Measurements from ENCODE around the gene TGM2. TPM values are rescaled to one million over a fixed set of nuclear protein-coding genes. Genes with fewer than 3 reads are reported as not detected.

TGM2 gene
- total and polyA plus RNA-seq, 2 donors (not counting 1 experiment from before 2014, with no cell fraction given), result 2.4 to 60.8 TPM

DNA sequence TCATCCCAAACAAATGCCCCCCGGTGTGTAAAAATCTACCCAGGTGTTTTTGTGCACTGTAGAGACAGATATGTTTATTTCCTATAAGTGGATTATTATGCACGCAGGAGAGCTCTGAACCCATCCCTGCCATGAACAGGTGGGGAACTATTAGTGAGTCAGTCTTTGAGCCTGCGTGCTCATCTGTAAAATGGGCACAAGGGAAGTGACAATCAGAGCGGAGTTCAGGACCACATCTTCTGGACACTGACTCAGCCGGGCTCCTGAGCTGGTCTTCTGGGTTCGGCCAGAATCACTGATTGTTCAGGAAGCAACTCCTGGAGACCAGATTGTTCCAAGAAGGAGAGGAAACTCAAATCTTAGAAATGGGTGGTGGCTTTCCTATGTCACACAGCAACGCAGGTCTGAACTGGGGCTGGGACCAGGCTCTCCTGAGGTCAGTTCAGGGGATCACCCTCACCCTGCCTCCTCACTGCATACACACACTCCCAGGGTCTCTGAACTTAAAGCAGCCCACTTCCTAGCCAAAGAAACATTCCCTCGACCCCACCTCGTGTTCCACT is 27.3 kb upstream of the TGM2 start:
- no peak overlapping the region for H3K4me3 Mint-ChIP-seq
- CTCF ChIA-PET, result interaction anchor here (1.1 to 2.2 kb wide), 2 partner anchors 29 to 135 kb away, joined by 3 to 6 read pairs; no protein-coding TSS in a partner anchor
- no peak overlapping the region for H2AFZ ChIP-seq (ENCODE audit: insufficient read depth, low read depth, low read length, poor library complexity, severe bottlenecking)

DNA sequence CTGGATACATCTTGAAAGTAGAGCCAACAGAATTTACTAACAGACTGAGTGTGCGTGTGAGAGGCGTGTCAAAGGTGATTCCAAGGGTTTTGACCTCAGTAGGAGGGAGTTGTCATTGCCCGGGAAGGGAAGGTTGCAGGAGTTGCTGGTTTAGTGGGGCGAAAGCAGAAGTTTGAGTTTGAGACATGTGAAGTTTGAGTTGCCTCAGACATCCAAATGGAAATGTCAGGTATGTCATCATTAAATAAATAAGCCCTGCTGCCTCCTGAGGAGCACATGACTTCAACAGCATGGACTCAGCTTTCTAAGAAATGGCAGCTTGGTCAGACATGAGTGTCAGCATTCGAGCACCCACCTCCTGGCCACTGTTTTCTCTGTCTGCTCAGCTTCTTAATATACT is 26.6 kb upstream of the TGM2 start:
- H3K9me3 ChIP-seq (ENCODE audit: control extremely low read depth in 1 of 3, control insufficient read depth in 2 of 3, insufficient read depth in 1 of 3, low read length in 2 of 3), result no peaks in the 10 kb centered on the region
- H3K79me2 ChIP-seq (ENCODE audit: control insufficient read depth, insufficient read depth, low read length), result no peaks in the 10 kb centered on the region
- no peak overlapping the region for H3K4me2 ChIP-seq (replicated peaks; ENCODE audit: low read depth, low read length, poor library complexity, severe bottlenecking)
- Mint-ChIP-seq H3K27ac (no peak overlapping the region), H3K27me3 (peaks cover 21% of the 10 kb centered on the region), H3K9me3 (ENCODE audit: insufficient read depth) (no peaks in the 10 kb centered on the region), H3K4me3 (no peak overlapping the region), H3K4me1 (peaks cover 8% of the 10 kb centered on the region)
- DNase-seq (no peak), ATAC-seq (ENCODE audit: low read depth) (no peak)
- CTCF ChIA-PET, result no interaction called here
- TF ChIP-seq, protein P1, sequence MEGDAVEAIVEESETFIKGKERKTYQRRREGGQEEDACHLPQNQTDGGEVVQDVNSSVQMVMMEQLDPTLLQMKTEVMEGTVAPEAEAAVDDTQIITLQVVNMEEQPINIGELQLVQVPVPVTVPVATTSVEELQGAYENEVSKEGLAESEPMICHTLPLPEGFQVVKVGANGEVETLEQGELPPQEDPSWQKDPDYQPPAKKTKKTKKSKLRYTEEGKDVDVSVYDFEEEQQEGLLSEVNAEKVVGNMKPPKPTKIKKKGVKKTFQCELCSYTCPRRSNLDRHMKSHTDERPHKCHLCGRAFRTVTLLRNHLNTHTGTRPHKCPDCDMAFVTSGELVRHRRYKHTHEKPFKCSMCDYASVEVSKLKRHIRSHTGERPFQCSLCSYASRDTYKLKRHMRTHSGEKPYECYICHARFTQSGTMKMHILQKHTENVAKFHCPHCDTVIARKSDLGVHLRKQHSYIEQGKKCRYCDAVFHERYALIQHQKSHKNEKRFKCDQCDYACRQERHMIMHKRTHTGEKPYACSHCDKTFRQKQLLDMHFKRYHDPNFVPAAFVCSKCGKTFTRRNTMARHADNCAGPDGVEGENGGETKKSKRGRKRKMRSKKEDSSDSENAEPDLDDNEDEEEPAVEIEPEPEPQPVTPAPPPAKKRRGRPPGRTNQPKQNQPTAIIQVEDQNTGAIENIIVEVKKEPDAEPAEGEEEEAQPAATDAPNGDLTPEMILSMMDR (IDR thresholded peaks at IDR 0.05), result no peak
- no peak for TF ChIP-seq EZH2 (IDR thresholded peaks at IDR 0.05; ENCODE audit: borderline replicate concordance, insufficient read depth, low read depth, low read length, poor library complexity, severe bottlenecking)
- 85% methylated on average over 3 of the region's 5 CpGs for WGBS (ENCODE audit: insufficient coverage)
- no peak overlapping the region for H3K27ac ChIP-seq (ENCODE audit: low read length in 2 of 2)
- H4K20me1 ChIP-seq (ENCODE audit: control insufficient read depth, insufficient read depth, low read length, poor library complexity, severe bottlenecking), result no peaks in the 10 kb centered on the region
- no peak overlapping the region for H3K4me3 ChIP-seq (ENCODE audit: control extremely low read depth in 1 of 5, extremely low read depth in 1 of 5, insufficient read depth in 1 of 5, low read depth in 2 of 5, low read length in 4 of 5)
- peaks cover 0 to 13% (median 3%) of the 10 kb centered on the region in 4 experiments for H3K27me3 ChIP-seq (replicated peaks in 1 of 4; ENCODE audit: control extremely low read depth in 1 of 4, control insufficient read depth in 3 of 4, insufficient read depth in 4 of 4, low read length in 3 of 4)
- no peak overlapping the region for H3K9ac ChIP-seq (ENCODE audit: low read length)
- intact Hi-C loops (cut with micrococcal nuclease), result no loop called here
- POLR2A ChIA-PET, result no interaction called here
- H3K4me1 ChIP-seq (ENCODE audit: control insufficient read depth in 2 of 2, insufficient read depth in 2 of 2, low read length in 2 of 2), result no peaks in the 10 kb centered on the region
- no peaks in the 10 kb centered on the region for H3K36me3 ChIP-seq (replicated peaks in 1 of 2; ENCODE audit: control extremely low read depth in 1 of 2, control insufficient read depth in 1 of 2, extremely low read depth in 1 of 2, insufficient read depth in 2 of 2, low read length in 1 of 2)
- H2AFZ ChIP-seq (ENCODE audit: insufficient read depth, low read depth, low read length, poor library complexity, severe bottlenecking), result no peak overlapping the region

More for the DNA sequence above, 27.3 kb upstream of the TGM2 start:
- Histone ChIP-seq H3K36me3 (replicated peaks in 1 of 2; ENCODE audit: control extremely low read depth in 1 of 2, control insufficient read depth in 1 of 2, extremely low read depth in 1 of 2, insufficient read depth in 2 of 2, low read length in 1 of 2) (no peaks in the 10 kb centered on the region), H3K9me3 (ENCODE audit: control extremely low read depth in 1 of 3, control insufficient read depth in 2 of 3, insufficient read depth in 1 of 3, low read length in 2 of 3) (no peaks in the 10 kb centered on the region), H3K9ac (ENCODE audit: low read length) (no peak overlapping the region), H3K27ac (ENCODE audit: low read length in 2 of 2) (no peak overlapping the region), H3K4me2 (replicated peaks; ENCODE audit: low read depth, low read length, poor library complexity, severe bottlenecking) (no peak overlapping the region), H4K20me1 (ENCODE audit: control insufficient read depth, insufficient read depth, low read length, poor library complexity, severe bottlenecking) (no peaks in the 10 kb centered on the region), H3K4me1 (ENCODE audit: control insufficient read depth in 2 of 2, insufficient read depth in 2 of 2, low read length in 2 of 2) (peaks cover 0 to 3% of the 10 kb centered on the region in 2 donors), H3K4me3 (ENCODE audit: control extremely low read depth in 1 of 5, extremely low read depth in 1 of 5, insufficient read depth in 1 of 5, low read depth in 2 of 5, low read length in 4 of 5) (no peak overlapping the region), H3K27me3 (replicated peaks in 1 of 4; ENCODE audit: control extremely low read depth in 1 of 4, control insufficient read depth in 3 of 4, insufficient read depth in 4 of 4, low read length in 3 of 4) (peaks cover 0 to 13% (median 3%) of the 10 kb centered on the region in 4 experiments), H3K79me2 (ENCODE audit: control insufficient read depth, insufficient read depth, low read length) (no peaks in the 10 kb centered on the region)
- DNase-seq (no peak), ATAC-seq (ENCODE audit: low read depth) (no peak)
- POLR2A ChIA-PET, result no interaction called here
- TF ChIP-seq, protein P1 (IDR thresholded peaks at IDR 0.05), result no peak
- TF ChIP-seq EZH2 (IDR thresholded peaks at IDR 0.05; ENCODE audit: borderline replicate concordance, insufficient read depth, low read depth, low read length, poor library complexity, severe bottlenecking), result no peak
- 94% methylated on average over 7 of the region's 9 CpGs for WGBS (ENCODE audit: insufficient coverage)
- no peak overlapping the region for H3K27ac Mint-ChIP-seq
- H3K27me3 Mint-ChIP-seq, result peaks cover 21% of the 10 kb centered on the region
- H3K9me3 Mint-ChIP-seq (ENCODE audit: insufficient read depth), result no peaks in the 10 kb centered on the region
- intact Hi-C loops (cut with micrococcal nuclease), result no loop called here
- H3K4me1 Mint-ChIP-seq, result peaks cover 16% of the 10 kb centered on the region
